GM03348 (cell line): ENCODE measurements around the gene ALKBH8.
"Not testable (repeated sequence)": the region's sequence is repeated elsewhere in the genome, so short reads cannot be mapped to it uniquely, and the experiment has no call there.

Experiments
- DNase-seq: peaks from one replicate; pipeline ENCODE4 v3.0.0; 2012; ENCODE audit warnings: low spot score

Gene ALKBH8

DNA sequence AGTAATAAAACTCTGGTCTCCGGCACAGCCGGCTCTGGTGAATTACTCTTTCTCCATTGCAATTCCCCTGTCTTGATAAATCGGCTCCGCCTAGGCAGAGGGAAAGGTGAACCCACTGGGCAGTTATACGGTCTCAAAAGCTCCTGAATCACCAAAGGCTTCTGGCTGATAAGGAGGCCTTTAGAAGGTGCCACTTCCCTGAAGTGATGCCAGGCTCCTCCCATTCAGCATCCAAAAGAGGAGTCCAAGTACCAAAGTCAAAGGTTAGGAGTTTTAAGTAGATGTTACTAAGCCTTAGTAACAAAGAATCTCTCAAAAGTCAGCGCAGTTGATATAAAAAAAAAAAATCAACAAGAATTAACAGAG lies 11.8 kb upstream of the ALKBH8 start:
- no peak for DNase-seq

DNA sequence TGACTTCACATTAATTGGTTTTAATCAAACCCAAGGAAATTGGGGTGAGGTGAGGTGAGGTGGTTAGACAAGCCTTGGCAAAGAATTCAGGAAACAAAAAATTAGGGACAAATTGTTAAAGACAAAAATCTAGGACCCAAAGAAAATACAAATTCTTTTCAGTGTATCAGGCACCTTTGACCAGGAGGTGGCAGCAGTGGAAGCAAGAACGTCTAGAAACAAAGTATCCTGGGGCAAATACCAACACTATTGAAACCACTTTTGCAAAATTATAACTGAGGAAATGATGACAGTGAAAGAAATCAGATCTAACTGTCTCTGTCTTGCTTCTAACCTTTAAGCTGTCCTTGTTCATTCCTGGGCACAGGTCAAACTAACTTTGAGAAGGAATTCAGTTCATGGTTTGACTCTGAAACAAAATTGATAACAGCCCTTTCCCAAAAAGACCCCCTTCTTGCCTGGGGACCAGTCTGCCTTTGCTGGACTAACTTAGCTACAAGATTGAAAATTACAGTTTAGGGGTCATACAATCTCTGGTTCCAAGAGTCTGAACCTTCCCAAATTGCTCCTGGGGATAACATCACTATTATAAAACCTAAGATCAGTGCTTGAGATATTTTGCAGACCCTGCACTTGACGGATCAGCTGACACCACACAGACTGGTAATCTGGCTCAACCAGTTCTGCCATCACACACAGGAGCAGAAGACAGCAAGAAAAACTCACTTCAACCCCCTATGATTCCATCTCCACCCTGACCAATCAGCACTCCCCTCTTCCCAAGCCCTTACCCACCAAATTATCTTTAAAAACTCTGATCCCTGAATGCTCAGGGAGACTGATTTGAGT lies 11.2 kb upstream of the ALKBH8 start:
- peak; percentile 77 for DNase-seq

DNA sequence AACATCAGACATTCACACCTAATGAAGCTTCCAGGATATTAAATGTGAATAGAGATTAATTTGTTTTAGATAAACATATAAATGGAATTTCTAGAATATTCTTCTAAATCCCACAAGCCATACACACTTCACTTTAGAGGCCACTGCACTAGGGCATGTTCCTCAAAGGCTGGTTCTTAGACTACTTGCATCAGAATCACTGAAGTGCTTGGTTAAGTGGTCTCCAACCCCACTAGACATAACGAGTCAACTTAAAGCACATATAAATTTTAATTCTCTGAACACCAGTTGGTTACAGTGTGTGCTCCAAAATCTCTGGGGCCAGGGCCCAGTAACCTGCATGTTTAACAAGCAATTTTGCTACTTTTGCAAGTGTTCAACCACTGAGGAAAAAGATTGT lies 7.9 kb upstream of the ALKBH8 start:
- no peak for DNase-seq

GRCh38 chr11:107570015-107570414 lies 4.5 kb upstream of the ALKBH8 start:
- no peak for DNase-seq

DNA sequence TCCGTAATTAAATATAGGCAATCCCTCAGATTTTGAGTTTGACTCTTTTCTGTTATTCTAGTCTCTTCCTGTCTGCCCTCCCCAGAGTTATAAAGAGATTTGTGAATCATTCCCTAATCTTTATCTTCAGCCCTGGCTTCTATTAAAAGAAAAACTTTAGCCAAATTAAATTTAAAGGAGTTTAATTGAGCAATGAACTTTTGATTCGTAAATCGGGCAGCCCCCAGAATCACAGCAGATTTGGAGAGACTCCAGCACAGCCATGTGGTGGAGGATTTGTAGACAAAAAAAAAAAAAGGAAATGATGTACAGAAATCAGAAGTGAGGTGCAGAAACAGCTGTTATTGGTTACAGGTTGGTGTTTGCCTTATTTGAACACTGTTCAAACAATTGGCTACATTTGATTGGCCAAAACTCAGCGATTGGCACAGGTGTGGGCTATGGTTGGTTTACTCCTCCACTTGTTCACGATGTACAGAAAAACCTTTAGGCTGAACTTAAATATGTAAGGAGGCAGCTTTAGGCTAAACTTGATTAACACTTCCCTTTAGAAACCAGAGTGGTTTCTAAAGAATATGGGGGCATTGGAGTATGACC lies 2.3 kb upstream of the ALKBH8 start:
- no peak for DNase-seq

GRCh38 chr11:107566569-107566968 lies 1.0 kb upstream of the ALKBH8 start:
- DNase-seq: no peak

DNA sequence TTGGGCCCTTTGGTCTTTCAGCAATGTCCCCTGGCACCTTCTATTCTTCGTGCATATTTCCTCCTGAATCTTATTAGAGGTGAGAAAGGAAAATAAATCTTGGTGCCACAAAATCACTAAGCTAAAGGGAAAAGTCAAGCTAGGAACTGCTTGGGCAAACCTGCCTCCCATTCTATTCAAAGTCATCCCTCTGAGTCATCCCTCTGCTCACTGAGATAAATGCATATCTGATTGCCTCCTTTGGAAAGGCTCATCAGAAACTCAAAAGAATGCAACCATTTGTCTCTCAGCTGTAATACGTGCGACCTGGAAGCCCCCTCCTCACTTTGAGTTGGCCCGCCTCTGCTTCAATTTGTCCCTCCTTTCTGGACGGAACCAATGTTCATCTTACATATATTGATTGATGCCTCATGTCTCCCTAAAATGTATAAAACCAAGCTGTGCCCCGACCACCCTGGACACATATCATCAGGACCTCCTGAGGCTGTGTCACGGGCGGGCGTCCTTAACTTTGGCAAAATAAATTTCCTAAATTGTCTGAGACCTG lies 493 bp upstream of the ALKBH8 start:
- not testable (repeated sequence) for DNase-seq

DNA sequence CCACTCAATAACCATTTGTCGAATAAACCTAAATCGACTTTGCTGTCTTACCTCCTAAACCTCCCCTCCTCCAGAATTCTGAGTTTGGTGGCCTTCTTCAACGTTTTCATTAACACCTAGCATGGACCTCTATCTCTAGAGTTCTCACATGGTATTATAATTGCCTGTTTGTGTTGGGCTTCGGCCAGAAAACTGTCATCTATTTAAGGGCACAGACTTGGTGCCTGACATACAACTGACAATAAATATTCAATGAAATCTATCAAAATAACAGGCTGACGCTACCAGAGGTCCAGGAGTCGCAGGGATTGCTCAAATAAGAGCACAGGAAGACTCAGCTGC lies 687 bp downstream of the ALKBH8 start:
- no peak for DNase-seq

DNA sequence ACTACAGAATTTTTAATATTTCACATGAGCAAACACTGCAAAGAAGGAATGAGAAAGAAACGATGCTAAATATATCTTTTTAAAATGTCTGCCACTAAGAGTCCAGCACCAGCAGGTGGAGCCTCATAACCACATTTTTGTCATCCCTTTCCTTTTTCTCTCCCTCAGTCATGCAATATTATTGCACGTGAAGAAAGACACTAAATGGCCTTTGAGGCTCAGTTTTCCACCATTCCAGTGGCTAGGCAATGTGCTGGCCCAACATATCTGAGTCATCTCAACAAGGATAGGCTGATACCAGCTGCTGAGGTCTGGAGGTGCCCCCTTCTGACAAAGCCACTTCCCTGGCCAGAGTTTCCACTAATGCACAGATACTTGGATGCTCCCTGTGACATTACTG lies 1.8 kb downstream of the ALKBH8 start:
- peak; percentile 72 for DNase-seq

DNA sequence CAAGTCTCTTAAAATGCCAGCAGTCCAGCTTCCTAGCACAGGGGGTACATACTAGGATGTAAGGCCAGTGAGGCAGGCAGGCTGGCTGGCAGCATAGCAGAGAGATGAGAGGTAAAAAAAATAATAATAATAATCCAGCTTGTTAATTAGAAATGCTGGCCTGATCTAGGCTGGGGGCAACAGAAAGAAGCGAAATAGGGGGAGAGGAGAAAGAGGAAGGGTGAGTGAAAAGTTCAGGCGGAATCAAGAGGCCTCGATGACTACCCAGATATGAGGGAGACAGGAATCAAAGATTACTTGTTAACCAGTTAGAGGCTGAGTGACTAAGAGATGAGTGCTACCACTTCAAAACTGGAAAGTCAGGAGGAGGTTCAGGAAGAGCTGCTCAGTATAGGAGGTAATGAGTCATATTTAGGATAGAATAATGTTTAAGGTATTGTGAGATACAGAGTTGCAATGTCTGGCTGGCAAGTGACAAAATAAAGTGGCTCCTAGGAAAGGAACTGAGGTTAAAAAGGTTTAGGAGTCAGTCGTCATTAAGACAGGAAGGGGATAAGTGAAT lies 2.8 kb downstream of the ALKBH8 start:
- DNase-seq: peak; percentile 25

DNA sequence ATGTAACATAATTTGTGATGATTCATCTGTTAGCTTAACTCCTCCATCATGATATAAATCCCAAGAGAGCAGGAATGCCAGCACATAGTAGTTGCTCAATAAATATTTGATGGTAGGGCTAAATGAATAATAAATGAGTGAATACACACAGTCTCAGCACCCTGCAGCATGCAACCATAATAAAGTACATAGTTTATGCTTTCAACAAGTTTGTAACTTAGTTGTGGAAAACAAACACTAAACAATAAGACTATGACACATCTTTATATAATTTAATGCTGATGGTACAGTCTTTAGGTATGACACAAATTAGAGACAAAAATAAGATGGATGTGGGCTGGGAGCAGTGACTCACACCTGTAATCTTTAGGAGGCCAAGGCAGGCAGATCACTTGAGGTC lies 3.8 kb downstream of the ALKBH8 start:
- peak; percentile 31 for DNase-seq

DNA sequence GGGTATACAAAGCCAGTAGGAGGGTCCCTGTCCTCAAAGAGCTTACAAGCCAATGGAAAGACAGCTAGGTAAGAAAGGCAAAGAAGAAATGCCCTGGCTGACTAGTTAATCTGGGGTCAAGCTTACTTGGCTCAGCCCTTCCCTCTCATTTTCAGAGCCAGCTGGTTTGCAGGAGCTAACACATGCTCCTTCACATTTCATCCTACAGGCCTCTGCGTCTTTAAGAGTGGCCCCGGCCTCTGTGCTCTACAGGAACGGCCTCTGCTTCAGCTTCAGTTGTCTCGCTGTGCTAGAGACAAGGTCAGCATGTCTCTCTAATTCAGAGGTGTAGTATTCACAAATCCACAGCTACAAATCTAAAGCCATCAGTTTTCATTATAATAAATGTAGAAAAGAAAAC lies 15.2 kb downstream of the ALKBH8 start:
- no peak for DNase-seq

DNA sequence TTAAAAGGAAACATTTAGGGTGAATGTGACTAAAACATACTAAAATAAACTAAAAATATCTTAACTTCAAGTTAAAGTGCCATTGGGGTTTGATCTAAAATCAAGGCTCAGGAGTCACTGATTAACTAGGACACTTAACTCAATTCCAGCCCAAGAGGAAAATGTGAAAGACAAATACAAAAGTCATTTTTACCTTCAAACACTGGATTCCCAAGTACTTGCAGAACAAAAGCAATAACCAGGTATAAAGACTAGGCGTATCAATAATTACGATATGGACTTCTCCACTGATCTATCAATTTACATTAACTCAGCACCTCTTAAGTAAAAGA lies 15.6 kb downstream of the ALKBH8 start:
- no peak for DNase-seq

GRCh38 chr11:107549253-107549953 lies 16.1 kb downstream of the ALKBH8 start:
- DNase-seq: peak; percentile 57

DNA sequence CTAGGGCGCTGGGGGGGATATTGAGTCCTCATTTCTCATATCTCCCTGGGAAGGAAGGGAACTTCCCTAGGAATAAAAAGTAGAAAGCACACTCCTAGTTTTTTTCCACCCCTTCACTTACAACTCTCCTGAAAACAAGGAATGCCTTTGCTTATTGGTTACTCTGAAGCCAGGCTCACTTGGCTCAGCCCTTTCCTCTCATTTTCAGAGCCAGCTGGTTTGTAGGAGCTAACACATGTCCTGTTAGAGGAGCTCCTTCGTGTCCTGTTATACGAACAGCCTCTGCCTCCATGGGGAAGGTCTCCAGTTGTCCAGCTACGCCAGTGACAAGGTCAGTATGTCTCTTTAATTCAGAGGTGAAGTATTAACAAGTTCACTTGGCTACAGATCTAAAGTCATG lies 17.6 kb downstream of the ALKBH8 start:
- no peak for DNase-seq

GRCh38 chr11:107545101-107545514 lies 20.4 kb downstream of the ALKBH8 start:
- DNase-seq: peak; percentile 21

DNA sequence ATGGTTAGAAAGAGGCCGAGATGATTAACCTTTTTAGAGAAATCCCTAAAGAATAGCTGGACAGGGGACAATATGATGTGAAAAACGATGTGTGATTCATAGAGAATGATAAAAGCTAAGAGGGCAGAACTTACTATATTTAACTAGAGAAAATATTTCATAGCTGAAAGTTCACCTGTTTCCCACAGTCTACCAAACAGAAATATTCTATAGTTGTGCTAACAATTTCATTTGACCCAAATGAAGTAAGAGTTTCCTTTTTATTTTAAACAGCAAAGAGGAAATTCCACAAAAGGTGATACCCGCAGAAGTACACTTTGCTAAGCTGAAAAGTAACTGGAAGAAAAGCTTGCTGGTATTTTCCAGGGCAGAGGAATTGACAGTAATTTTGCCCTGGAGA lies 26.7 kb downstream of the ALKBH8 start:
- no peak for DNase-seq

DNA sequence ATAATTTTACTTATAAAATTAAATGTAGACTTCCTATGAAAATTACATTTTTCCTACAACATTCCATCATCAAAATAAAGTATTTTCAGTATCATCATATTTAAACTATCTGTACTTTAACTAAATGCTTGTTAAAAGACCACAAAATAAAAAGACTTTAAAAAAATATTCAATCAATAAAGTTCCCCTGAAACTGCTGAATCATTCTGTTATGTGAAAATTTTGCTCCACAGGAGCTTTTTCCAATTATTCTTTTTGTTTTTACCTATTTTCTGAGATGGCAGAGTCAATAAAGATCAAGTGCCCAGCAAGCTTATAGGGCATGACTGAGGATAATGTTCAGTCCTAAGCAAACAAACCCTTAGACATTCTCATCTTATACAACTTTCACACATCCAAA lies 27.3 kb downstream of the ALKBH8 start:
- DNase-seq: no peak

DNA sequence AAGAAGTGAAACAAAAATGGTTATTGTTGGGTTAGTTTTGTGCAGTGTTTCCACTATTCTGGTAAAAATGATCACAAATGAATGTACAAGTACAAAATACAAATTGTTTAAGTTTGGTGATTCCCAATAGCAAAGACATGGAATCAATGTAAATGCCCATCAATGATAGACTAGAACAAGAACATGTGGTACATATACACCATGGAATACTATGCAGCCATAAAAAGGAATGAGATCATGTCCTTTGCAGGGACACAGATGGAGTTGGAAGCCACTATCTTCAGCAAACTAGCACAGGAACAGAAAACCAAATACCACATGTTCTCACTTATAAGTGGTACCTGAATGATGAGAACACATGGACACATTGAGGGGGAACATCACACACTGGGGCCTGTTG lies 28.4 kb downstream of the ALKBH8 start:
- DNase-seq: not testable (repeated sequence)

GRCh38 chr11:107526197-107526596 lies 39.3 kb downstream of the ALKBH8 start:
- no peak for DNase-seq

- DNase-seq: no peak
Measured at GRCh38 chr11:107508858-107509244, 56.7 kb downstream of the ALKBH8 start.

DNA sequence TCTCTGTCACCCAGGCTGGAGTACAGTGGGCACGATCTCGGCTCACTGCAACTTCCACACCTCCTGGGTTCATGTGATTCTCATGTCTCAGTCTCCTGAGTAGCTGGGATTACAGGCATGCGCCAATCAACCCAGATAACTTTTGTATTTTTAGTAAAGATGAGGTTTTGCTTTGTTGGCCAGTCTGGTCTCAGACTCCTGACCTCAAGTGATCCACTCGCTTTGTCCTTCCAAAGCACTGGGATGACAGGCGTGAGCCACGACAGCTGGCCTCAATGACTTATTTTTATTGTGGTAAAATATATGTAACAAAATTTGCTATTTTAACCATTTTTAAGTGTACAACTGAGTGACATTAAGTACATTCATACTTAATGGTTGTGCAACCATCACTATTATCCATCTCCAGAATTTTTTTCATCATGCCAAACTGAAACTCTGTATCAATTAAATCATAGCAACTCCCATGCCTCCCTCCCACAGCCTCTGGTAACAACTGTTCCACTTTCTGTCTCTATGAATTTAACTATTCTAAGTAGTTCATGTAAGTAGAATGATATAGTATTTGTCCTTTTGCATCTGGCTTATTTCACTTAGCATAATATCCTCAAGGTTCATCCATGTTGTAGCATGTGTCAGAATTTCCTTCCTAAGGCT lies 57.2 kb downstream of the ALKBH8 start:
- DNase-seq: no peak
